Ureter (tissue), 1 donor: ENCODE data around the gene RBM19. TPM values are rescaled to one million over a fixed set of nuclear protein-coding genes. Genes with fewer than 3 reads are reported as not detected.

Source experiments
- DNase-seq: peaks from one replicate; pipeline ENCODE4 v3.0.0-alpha.2; 2020; ENCODE audit warnings: low spot score
- total RNA-seq: library from RNA; stranded (reverse); gene quantifications from one replicate; pipeline ENCODE4 v1.2.4, GENCODE V29; 2023
- donor health status: DM: yes; HTN: yes; CAD: no.

RBM19 gene
- total RNA-seq, 1 donor from 2014 or later: 60.0 TPM

- no peak for DNase-seq
These were observed 161.0 kb downstream of the RBM19 start for GRCh38 chr12:113804961-113805600.

- DNase-seq: no peak
These were observed 162.4 kb downstream of the RBM19 start for GRCh38 chr12:113803759-113804140.

- no peak for DNase-seq
These were observed 163.0 kb downstream of the RBM19 start for GRCh38 chr12:113802966-113803758.

GRCh38 chr12:113802000-113802749 lies 163.9 kb downstream of the RBM19 start:
- DNase-seq: no peak

- no peak for DNase-seq
These were observed 165.9 kb downstream of the RBM19 start for GRCh38 chr12:113800201-113800600.

- DNase-seq: no peak
These were observed 167.6 kb downstream of the RBM19 start for GRCh38 chr12:113798552-113798951.

GRCh38 chr12:113797535-113797868 lies 168.6 kb downstream of the RBM19 start:
- no peak for DNase-seq

- DNase-seq: no peak
These were observed 169.1 kb downstream of the RBM19 start for GRCh38 chr12:113796852-113797534.

GRCh38 chr12:113796066-113796827 lies 169.9 kb downstream of the RBM19 start:
- DNase-seq: no peak

GRCh38 chr12:113795445-113795844 lies 170.7 kb downstream of the RBM19 start:
- DNase-seq: no peak

GRCh38 chr12:113794774-113795173 lies 171.4 kb downstream of the RBM19 start:
- no peak for DNase-seq

GRCh38 chr12:113793250-113793649 lies 172.9 kb downstream of the RBM19 start:
- DNase-seq: no peak

- no peak for DNase-seq
These were observed 173.7 kb downstream of the RBM19 start for GRCh38 chr12:113792450-113792849.

- DNase-seq: no peak
These were observed 177.9 kb downstream of the RBM19 start for GRCh38 chr12:113788020-113788856.

GRCh38 chr12:113786107-113786506 lies 180.0 kb downstream of the RBM19 start:
- no peak for DNase-seq

GRCh38 chr12:113783811-113784210 lies 182.3 kb downstream of the RBM19 start:
- DNase-seq: no peak

- no peak for DNase-seq
These were observed 183.3 kb downstream of the RBM19 start for GRCh38 chr12:113782873-113783272.

- DNase-seq: no peak
These were observed 184.5 kb downstream of the RBM19 start for GRCh38 chr12:113781415-113782198.

- no peak for DNase-seq
These were observed 186.4 kb downstream of the RBM19 start for GRCh38 chr12:113779774-113780173.
